IgD-negative memory B cell (primary cell): ENCODE results near the gene KCNB1. TPM values are rescaled to one million over a fixed set of nuclear protein-coding genes. Genes with fewer than 3 reads are reported as not detected.

Experiments
- H3K27ac Mint-ChIP-seq, 3 donors: one replicate each; pipeline ENCODE4 v1.8.0; 2020 to 2022; ENCODE audit warnings: mild to moderate bottlenecking in 3 of 3, mixed read lengths in 3 of 3, moderate library complexity in 1 of 3
- H3K27me3 Mint-ChIP-seq: one replicate; pipeline ENCODE4 v1.8.0; 2021; ENCODE audit warnings: mixed read lengths
- H3K36me3 Mint-ChIP-seq: one replicate; pipeline ENCODE4 v1.8.0; 2020; ENCODE audit warnings: mild to moderate bottlenecking, mixed read lengths
- H3K4me1 Mint-ChIP-seq, 3 donors: one replicate each; pipeline ENCODE4 v1.8.0; 2020 to 2022; ENCODE audit warnings: mixed read lengths in 3 of 3, mild to moderate bottlenecking in 1 of 3
- H3K4me3 Mint-ChIP-seq, 4 donors: one replicate each; pipeline ENCODE4 v1.8.0; 2020 to 2022; ENCODE audit warnings: mild to moderate bottlenecking in 4 of 4, mixed read lengths in 4 of 4, moderate library complexity in 3 of 4
- H3K9me3 Mint-ChIP-seq, 3 donors: one replicate each; pipeline ENCODE4 v1.8.0; 2020 to 2021; ENCODE audit warnings: mixed read lengths in 3 of 3, mild to moderate bottlenecking in 1 of 3
- polyA plus RNA-seq: library from polyadenylated mRNA; unstranded; fragments of 300-500 nt; fragmentation: Illumina TruSeq; gene quantifications from one replicate; pipeline ENCODE4 v1.2.3, GENCODE V29; 2021

The KCNB1 gene
- polyA plus RNA-seq, 1 donor from 2014 or later = not detected

DNA sequence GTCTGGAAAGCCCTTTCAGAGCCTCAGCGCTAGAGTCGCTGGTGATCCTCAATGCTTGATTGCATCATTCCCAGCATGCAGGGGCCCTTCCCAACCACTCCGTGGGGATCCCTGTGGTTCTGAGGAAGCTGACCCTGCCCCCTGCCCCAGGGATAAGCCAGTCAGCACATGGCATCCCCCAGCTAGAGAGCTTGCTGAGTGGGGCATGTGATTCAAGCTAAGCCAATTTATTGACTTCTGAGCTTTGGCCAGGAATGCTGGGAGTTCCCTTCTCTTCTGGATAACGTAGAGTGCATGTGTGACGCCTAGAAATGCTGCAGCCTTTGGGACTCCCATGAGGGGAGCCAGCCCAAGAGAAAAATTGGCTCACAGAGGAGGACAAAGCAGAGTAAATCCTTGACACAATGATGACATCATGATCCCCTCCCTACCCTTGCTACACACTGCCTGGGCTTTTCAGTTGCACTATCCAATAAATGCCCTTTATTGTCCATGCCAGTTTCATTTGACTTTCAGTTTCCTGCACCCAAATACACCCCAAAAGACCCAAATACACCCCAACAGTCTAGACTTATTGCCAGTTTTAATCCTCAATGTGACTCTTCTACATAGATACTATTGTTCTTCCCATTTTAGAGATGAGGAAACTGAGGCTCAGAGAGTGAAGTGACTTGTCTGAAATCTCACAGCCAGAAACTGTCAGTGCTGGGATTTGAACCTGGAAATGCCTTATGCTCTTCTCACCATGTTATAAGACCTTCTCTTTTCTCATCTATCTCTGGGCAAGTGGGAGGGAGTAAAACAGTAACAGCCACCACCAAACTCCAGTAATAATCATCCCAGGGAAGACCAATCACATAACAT, 34.3 kb downstream of the KCNB1 start:
- Mint-ChIP-seq H3K27me3 (peaks cover 27% of the 10 kb centered on the region), H3K27ac (no peak overlapping the region), H3K4me3 (no peak overlapping the region), H3K4me1 (peaks cover 0 to 8% (median 0%) of the 10 kb centered on the region in 3 donors), H3K36me3 (peaks cover 2% of the 10 kb centered on the region), H3K9me3 (no peaks in the 10 kb centered on the region)

DNA sequence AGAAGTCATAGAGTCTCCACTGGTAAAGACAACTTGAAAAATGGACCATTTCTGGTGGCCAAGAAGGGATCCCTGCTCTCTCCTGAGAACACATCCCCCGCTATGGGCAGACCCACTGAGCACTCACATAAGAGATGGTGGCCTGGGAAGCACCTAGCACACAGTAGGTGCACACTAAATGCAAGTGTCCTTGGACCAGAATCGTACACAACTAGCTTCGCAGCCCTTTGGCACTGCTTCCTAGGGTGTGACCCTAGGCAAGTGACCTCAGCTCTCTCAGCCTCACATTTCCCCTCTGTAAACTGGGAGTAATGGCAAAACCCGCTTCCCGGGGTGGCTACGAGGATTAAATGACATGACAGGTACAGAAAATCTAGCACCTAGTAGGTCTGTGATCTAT, 35.1 kb downstream of the KCNB1 start:
- Mint-ChIP-seq H3K27me3 (peaks cover 25% of the 10 kb centered on the region), H3K4me3 (no peak overlapping the region), H3K4me1 (peaks cover 0 to 8% (median 0%) of the 10 kb centered on the region in 3 donors), H3K9me3 (no peaks in the 10 kb centered on the region), H3K36me3 (peaks cover 2% of the 10 kb centered on the region), H3K27ac (no peak overlapping the region)

DNA sequence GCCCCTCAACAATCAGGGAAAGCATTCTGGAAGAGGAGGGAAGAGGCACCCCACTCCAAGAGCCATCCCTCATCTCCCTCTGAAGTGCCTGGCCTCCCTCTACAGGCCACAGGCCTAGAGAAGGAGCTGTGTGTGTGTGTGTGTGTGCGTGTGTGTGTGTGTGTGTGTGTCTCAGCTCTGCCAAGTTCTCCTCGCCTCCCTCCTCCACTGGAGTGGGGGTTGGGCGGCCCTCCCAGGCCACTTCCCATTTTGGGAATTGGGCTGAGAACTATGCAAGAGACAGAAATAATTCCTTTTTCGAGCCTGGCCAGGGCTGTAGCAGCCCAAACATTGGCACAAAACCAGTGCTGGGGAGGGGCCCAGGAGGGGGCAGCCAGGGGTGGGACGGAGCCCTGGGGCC, 35.7 kb downstream of the KCNB1 start:
- no peak overlapping the region for H3K27ac Mint-ChIP-seq
- peaks cover 25% of the 10 kb centered on the region for H3K27me3 Mint-ChIP-seq
- peaks cover 2% of the 10 kb centered on the region for H3K36me3 Mint-ChIP-seq
- no peak overlapping the region for H3K4me3 Mint-ChIP-seq
- peaks cover 0 to 8% (median 0%) of the 10 kb centered on the region in 3 donors for H3K4me1 Mint-ChIP-seq
- H3K9me3 Mint-ChIP-seq = no peaks in the 10 kb centered on the region

DNA sequence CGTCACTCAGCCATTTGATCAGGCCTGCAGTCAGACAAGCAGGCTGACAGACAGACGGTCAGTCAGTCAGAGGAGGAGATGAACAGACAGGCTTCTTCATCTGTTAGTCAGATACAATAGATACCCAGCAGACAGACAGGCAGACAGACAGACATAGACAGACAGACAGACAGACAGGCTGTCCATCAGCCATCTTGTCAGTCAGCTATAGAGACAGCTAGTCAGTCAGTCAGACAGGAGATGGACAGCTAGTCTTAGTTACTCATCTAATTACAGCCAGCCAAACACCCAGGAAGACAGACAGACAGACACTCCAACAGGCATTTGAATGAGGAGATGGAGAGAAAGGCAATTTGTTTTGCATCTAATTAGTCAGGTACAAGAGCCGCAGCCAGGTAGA, 36.4 kb downstream of the KCNB1 start:
- H3K36me3 Mint-ChIP-seq = peaks cover 2% of the 10 kb centered on the region
- no peak overlapping the region for H3K4me3 Mint-ChIP-seq
- no peak overlapping the region for H3K27ac Mint-ChIP-seq
- H3K27me3 Mint-ChIP-seq = peaks cover 25% of the 10 kb centered on the region
- H3K4me1 Mint-ChIP-seq = peaks cover 0 to 8% (median 0%) of the 10 kb centered on the region in 3 donors
- H3K9me3 Mint-ChIP-seq = no peaks in the 10 kb centered on the region

DNA sequence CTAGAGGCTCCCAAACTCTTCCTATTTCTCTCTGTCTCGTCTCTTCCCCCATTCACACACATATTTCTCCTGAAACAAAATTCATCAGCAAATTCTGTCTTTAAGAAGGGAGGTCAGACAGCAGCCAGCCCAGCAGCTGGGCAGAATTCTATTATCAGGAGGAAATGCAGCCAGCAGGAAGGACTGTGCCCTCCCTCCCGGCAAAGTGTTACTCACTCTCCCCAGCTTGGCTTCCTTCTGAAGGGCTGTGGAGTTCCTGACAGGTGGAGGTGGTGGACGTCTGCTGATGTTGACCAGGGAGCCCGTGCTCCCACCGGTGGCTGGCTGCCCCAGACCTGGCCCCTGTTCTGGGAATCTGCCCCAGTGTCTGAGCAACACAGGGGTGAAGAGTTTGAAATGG, 37.3 kb downstream of the KCNB1 start:
- peak overlapping the region in 1 of 4 donors; percentile 4 for H3K4me3 Mint-ChIP-seq
- peaks cover 25% of the 10 kb centered on the region for H3K27me3 Mint-ChIP-seq
- peaks cover 2% of the 10 kb centered on the region for H3K36me3 Mint-ChIP-seq
- H3K4me1 Mint-ChIP-seq = peaks cover 0 to 8% (median 0%) of the 10 kb centered on the region in 3 donors
- H3K9me3 Mint-ChIP-seq = no peaks in the 10 kb centered on the region
- H3K27ac Mint-ChIP-seq = no peak overlapping the region

DNA sequence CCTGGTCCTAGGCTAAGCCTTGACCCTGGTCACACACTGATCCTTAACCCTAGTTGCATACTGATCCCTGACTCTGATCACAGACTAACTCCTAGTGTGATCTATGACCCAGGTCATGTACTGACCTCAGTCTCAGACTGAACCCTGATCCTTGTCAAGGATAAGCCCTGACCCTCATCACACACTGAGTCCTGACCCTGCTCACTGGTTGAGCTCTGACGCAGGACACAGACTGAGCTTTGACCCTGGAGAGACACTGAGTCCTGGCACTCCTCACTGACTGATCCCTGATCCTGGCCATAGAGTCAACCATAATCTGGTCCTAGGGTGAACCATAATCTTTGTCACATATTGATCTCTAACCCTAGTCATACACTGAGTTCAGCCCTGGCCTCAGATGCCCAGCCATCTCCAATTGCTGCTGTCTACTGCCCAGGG, 37.9 kb downstream of the KCNB1 start:
- H3K9me3 Mint-ChIP-seq = no peaks in the 10 kb centered on the region
- no peak overlapping the region for H3K4me3 Mint-ChIP-seq
- peaks cover 2% of the 10 kb centered on the region for H3K36me3 Mint-ChIP-seq
- H3K4me1 Mint-ChIP-seq = peaks cover 0 to 8% (median 0%) of the 10 kb centered on the region in 3 donors
- peaks cover 25% of the 10 kb centered on the region for H3K27me3 Mint-ChIP-seq
- H3K27ac Mint-ChIP-seq = no peak overlapping the region

DNA sequence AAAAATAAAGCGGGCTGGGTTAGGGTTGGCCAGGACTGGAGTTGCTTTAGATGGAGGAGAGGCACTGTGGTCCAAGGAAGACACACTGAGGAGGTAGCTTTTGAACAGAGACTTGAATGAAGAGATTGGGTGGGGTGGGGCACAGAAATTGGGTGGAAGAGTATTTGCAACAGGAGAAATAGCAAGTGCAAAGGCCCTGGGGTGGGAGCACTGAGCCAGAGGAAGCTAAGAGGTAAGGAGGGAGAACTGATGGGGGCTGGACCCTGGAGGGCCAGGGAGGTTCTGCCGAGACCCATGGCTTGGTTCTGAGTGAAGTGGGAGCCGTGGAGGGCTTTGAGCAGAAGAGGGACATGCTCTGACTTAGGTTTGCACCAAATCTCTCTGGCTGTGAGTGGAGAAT, 45.4 kb downstream of the KCNB1 start:
- no peaks in the 10 kb centered on the region for H3K36me3 Mint-ChIP-seq

DNA sequence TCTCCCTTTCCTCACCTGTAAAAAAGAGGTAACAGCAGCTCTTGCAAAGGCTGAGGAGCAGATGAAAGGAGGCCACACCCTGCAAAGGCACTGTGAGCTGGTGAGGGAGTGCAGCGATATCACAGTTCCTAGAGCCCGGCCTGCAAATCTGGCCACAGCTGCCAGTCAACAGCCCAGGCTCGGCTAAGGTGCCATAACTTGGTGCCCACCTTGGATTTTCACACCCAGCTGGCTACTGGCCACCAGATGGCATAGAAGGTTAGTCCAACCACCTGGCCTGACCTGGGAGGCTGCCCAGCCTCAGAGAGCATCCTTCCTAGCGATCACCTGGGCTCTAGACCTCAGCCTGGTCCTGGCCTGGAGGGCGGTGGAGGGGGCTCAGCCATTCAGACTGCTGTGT, 46.8 kb downstream of the KCNB1 start:
- Mint-ChIP-seq H3K9me3 (no peaks in the 10 kb centered on the region), H3K27me3 (peaks cover 13% of the 10 kb centered on the region), H3K4me3 (no peak overlapping the region)

More for the DNA sequence above, 45.4 kb downstream of the KCNB1 start:
- Mint-ChIP-seq H3K27ac (no peak overlapping the region), H3K9me3 (no peaks in the 10 kb centered on the region), H3K4me3 (no peak overlapping the region), H3K4me1 (no peaks in the 10 kb centered on the region), H3K27me3 (peaks cover 7% of the 10 kb centered on the region)

DNA sequence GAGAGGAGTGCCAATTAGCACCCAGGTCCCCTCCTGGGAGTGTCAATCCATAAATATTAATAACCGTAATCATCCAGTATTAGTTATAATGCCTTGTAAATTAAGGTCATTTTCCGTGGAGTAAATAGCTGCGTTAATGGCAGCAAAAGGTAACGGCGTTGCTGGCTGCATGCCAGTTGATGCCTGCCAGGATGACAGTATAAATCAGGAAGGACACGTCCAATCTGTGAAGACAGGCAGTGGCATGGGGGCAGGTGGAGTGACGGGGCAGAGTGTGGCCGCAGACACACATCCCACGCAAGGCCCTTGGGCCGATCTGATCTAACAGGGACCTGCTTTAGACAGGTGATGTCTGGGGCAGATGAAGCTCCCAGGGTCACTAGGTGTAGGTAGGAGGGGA, 49.1 kb downstream of the KCNB1 start:
- H3K4me3 Mint-ChIP-seq = no peak overlapping the region
- H3K27me3 Mint-ChIP-seq = peaks cover 11% of the 10 kb centered on the region
- peaks cover 0 to 2% (median 0%) of the 10 kb centered on the region in 3 donors for H3K9me3 Mint-ChIP-seq
- H3K4me1 Mint-ChIP-seq = no peaks in the 10 kb centered on the region
- peak overlapping the region in 1 of 3 donors; percentile 40 for H3K27ac Mint-ChIP-seq
- H3K36me3 Mint-ChIP-seq = no peaks in the 10 kb centered on the region

More for the DNA sequence above, 46.8 kb downstream of the KCNB1 start:
- Mint-ChIP-seq H3K27ac (no peak overlapping the region), H3K4me1 (no peaks in the 10 kb centered on the region), H3K36me3 (no peaks in the 10 kb centered on the region)

DNA sequence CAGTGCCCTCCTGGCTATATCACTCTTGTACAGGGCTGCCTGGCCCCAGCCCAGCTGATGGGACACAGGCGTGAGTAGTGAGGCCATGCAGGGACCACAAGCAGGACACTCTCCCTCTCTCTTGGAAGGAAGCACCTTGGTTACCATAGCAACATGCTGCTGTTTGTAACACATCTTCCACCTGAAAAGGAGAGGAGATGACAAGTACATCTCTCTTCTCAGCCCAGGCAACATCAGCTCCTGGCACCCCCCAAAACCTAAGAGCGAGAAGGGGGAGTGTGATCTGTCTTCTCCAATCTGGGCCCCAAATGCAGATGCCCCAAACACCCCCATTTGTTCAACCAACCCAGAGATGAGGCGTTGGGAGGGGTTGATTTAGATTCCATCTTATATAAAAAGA, 49.9 kb downstream of the KCNB1 start:
- Mint-ChIP-seq H3K4me3 (no peak overlapping the region), H3K9me3 (peaks cover 0 to 2% (median 0%) of the 10 kb centered on the region in 3 donors), H3K4me1 (no peaks in the 10 kb centered on the region), H3K27ac (no peak overlapping the region), H3K27me3 (peaks cover 19% of the 10 kb centered on the region), H3K36me3 (no peaks in the 10 kb centered on the region)

DNA sequence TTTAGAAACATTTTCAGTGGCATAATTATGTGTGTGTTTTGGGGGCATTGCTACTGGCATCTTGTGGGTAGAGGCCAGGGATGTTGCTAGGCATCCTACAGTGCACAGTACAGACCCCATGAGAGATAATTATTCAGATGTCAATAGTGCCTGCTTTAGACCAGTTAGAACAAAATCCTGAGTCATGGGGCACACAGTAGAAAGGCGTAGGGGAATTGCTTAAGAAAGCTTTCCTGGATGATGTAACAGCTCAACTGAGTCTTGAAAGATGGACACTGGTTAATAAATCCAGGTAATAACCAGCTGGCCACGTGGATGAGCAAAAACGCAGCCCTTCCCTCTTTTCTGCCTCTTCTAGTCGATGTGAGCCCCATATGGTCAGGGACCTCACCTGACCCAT, 51.1 kb downstream of the KCNB1 start:
- no peak overlapping the region for H3K4me3 Mint-ChIP-seq
- no peaks in the 10 kb centered on the region for H3K36me3 Mint-ChIP-seq
- H3K9me3 Mint-ChIP-seq = peaks cover 0 to 2% (median 0%) of the 10 kb centered on the region in 3 donors
- H3K27me3 Mint-ChIP-seq = peaks cover 24% of the 10 kb centered on the region
- no peak overlapping the region for H3K27ac Mint-ChIP-seq
- no peaks in the 10 kb centered on the region for H3K4me1 Mint-ChIP-seq

DNA sequence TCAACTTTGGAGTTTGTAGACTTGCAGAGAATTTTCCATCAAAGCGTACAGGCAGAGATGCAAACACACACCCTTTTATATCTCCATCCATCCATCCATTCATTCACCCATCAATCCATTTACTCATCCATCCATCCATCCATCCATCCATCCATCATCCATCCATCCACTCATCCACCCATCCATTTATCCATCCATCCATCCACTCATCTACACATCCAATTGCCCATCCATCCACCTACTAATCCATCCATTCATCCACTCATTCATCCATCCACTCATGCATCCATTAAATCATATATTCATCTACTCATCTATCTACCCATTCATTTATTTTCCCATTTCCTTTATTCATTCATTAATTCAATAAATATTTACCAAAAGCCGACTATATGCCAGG, 52.1 kb downstream of the KCNB1 start:
- Mint-ChIP-seq H3K27me3 (peaks cover 26% of the 10 kb centered on the region), H3K27ac (no peak overlapping the region), H3K4me3 (no peak overlapping the region), H3K36me3 (no peaks in the 10 kb centered on the region), H3K4me1 (peaks cover 0 to 2% (median 0%) of the 10 kb centered on the region in 3 donors), H3K9me3 (peaks cover 0 to 2% (median 0%) of the 10 kb centered on the region in 3 donors)

DNA sequence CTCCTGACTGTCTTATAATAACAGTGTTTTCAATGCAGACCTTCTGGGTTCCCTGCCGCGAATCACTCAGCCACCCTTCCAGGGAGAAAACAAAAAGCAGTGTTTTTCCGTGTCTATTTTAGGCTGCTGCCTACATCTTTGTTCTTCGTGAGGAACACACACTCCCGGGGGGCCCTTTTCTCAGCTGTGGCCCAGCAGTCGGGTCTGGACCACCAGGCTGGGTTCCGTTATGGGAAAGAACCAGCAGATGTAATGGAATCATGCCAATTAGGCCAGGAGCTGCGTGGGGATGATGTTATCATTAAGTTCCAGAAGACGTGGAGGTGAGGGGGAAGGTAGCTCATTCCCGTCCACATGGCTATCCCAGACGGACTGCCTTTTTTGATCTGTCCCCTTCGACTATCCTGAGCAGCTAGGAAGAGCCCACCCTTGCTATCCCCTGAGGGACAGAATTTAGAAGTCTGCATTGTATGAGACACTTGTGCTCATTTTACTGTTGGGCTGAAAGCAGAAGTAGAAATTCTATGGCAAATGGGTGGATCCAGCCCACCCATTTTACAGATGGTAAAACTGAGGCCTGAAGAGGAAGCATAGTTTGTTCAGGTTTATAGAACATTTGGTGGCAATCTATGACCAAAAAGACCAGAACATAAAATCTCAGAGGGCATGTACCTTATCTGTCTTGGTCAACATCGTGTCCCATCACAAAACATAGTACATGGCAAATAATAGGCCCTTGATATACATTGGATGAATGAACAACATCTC, 54.5 kb downstream of the KCNB1 start:
- Mint-ChIP-seq H3K4me1 (peaks cover 0 to 4% (median 0%) of the 10 kb centered on the region in 3 donors), H3K27ac (no peak overlapping the region), H3K27me3 (peaks cover 31% of the 10 kb centered on the region), H3K4me3 (no peak overlapping the region), H3K36me3 (no peaks in the 10 kb centered on the region), H3K9me3 (peaks cover 0 to 2% (median 0%) of the 10 kb centered on the region in 3 donors)

DNA sequence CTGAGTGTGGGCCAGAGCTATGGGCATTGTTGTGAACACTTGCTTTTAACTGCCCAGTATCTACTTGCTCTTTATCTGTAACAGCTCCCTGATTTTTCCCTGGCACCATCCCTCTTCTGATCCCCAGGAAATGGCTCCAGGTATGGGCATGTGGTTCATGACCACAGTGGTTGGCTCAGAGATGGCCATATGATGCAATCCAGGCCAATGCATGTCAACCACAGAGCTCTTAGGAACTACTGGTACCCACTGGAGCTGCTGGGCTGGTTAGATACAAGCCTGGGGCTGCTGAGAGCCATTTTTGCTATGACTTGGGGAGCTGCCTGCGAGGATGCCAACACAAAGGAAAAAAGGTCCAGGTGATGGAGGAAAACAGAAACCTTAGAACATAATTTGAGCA, 55.6 kb downstream of the KCNB1 start:
- no peaks in the 10 kb centered on the region for H3K36me3 Mint-ChIP-seq
- H3K27ac Mint-ChIP-seq = no peak overlapping the region
- peaks cover 33% of the 10 kb centered on the region for H3K27me3 Mint-ChIP-seq
- H3K4me1 Mint-ChIP-seq = peaks cover 0 to 4% (median 0%) of the 10 kb centered on the region in 3 donors
- H3K9me3 Mint-ChIP-seq = peaks cover 0 to 2% (median 0%) of the 10 kb centered on the region in 3 donors
- no peak overlapping the region for H3K4me3 Mint-ChIP-seq

DNA sequence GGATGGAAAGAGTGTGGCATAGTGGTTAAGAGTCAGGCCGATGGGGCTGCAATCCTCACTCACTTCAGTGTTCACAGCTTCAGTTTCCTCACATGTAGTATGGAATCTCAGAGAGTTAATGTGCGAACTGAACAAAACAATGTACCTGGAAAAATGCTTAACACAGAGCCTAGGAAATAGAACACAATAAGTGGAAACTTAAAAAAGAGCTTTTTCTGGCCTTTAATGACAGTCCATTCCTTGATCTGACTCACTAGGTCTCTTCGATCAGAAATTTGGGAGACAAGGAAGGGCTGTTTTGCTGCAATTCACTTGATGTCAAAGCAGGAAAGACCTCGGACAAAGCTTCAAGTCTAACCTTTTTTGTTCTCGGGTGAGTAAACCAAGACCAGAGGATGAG, 56.1 kb downstream of the KCNB1 start:
- Mint-ChIP-seq H3K36me3 (no peaks in the 10 kb centered on the region), H3K9me3 (peaks cover 0 to 2% (median 0%) of the 10 kb centered on the region in 3 donors), H3K4me3 (no peak overlapping the region), H3K27me3 (peaks cover 32% of the 10 kb centered on the region), H3K4me1 (peaks cover 0 to 4% (median 0%) of the 10 kb centered on the region in 3 donors), H3K27ac (no peak overlapping the region)
